Stomach (tissue), 9 donors: ENCODE data around the gene INIP. TPM values are rescaled to one million over a fixed set of nuclear protein-coding genes. Genes with fewer than 3 reads are reported as not detected.

Experiments used
- DNase-seq, 2 donors: peaks; one replicate each; pipeline versions ENCODE4 v3.0.0 to v3.0.0-alpha.2; 2013 to 2019
- H3K27ac ChIP-seq, 5 donors: fragments of 200-600 bp in 4 of 5; sonication (generic) in 4 of 5; one replicate each; pipeline ENCODE4 v1.5.1; 2013 to 2019; ENCODE audit warnings: mild to moderate bottlenecking in 1 of 5, moderate library complexity in 1 of 5
- H3K27me3 ChIP-seq, 3 donors: fragments of 200-600 bp; sonication (generic); one replicate each; pipeline ENCODE4 v1.5.1; 2017 to 2019; ENCODE audit warnings: mixed run types in 1 of 3
- H3K36me3 ChIP-seq, 4 donors: fragments of 200-600 bp; sonication (generic); 1 replicate in 3 of 4; 2 replicates in 1 of 4; pipeline ENCODE4 v1.5.1; 2016 to 2019
- H3K4me1 ChIP-seq, 4 donors: fragments of 200-600 bp; sonication (generic); one replicate each; pipeline ENCODE4 v1.5.1; 2016 to 2019
- H3K4me3 ChIP-seq, 4 donors: fragments of 200-600 bp; sonication (generic) in 3 of 4; one replicate each; pipeline ENCODE4 v1.5.1; 2016 to 2019; ENCODE audit warnings: mild to moderate bottlenecking in 1 of 4
- H3K9me3 ChIP-seq, 4 donors: fragments of 200-600 bp; sonication (generic); one replicate each; pipeline ENCODE4 v1.5.1; 2016 to 2019
- EP300 ChIP-seq: sonication (generic); formaldehyde crosslinking; IDR thresholded peaks from one replicate; pipeline ENCODE4 v1.6.1; 2017; ENCODE audit warnings: antibody characterized with exemption
- POLR2A ChIP-seq, 4 donors: fragments of 450-650 bp; IDR thresholded peaks; one replicate each; pipeline ENCODE4 v1.6.1; 2016; ENCODE audit warnings: antibody characterized with exemption in 4 of 4, control low read depth in 2 of 4, mild to moderate bottlenecking in 1 of 4, moderate library complexity in 1 of 4
- POLR2AphosphoS5 ChIP-seq, 3 donors: sonication (generic); formaldehyde crosslinking; IDR thresholded peaks; one replicate each; pipeline ENCODE4 v1.6.1; 2016; ENCODE audit warnings: antibody characterized with exemption in 3 of 3
- WGBS, 5 donors: extraction: QIAGEN DNeasy Blood & Tissue Kit in 3 of 5; methylation state at CpG; one replicate each; pipeline versions ENCODE4 v1.1.5 to v1.1.7; 2013 to 2018; 5-methylcytosine and 5-hydroxymethylcytosine counted together
- intact Hi-C: fragments of 100-400 bp; cut with DNase I; formaldehyde crosslinking; loops from one replicate; pipeline ENCODE4 v1.15.1; 2023; ENCODE audit warnings: low total_unique reads
- polyA plus RNA-seq, 3 donors: library from polyadenylated mRNA; stranded (reverse); fragments of 200-250 nt; gene quantifications; one replicate each; pipeline ENCODE4 v1.2.3, GENCODE V29; 2013
- total RNA-seq, 5 donors: library from RNA; depleted of rRNA; stranded (reverse); fragments of >200 nt; gene quantifications; one replicate each; pipeline versions ENCODE4 v1.1.0 to v1.2.3, GENCODE V29; 2014 to 2016
- TF ChIP-seq, protein P1 (sequence below), 7 experiments: fragments of 450-650 bp in 4 of 7; fragments of 200-600 bp in 3 of 7; sonication (generic) in 3 of 7; IDR thresholded peaks; one replicate each; pipeline ENCODE4 v1.5.1; 2016 to 2019; ENCODE audit warnings: antibody characterized with exemption in 7 of 7, control low read depth in 2 of 7, mild to moderate bottlenecking in 1 of 7
- donor health status: healthy with polysubstance abuse.
- donor health status: Bipolar disorder and iron deficiency.
- donor health status: healthy.

Gene INIP
- total and polyA plus RNA-seq, 8 donors = 4.6 to 20.2 (median 12.5) TPM; not detected in 1

DNA sequence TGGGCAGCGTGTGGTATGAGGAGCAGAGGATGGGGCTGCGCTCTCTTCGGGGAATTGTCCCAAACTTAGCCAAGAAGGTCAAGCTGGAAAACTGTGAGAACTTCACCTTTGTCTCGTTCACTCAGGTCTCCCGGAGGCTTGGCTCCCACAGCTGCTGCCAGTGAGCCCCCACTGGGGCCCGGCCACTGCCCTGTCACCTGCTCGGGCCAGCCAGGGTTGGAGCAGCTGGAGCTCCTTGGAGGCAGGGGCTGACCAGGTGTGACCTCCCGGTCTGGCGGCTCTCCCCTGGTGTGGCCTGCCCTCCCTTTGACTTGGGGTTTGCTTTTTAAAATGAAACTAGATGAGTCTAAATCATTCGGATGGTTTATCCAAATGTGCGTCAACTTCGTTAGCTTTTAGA lies 58.0 kb downstream of the INIP start:
- intact Hi-C loops = no loop called here
- TF ChIP-seq EP300 = no peak
- no peak for TF ChIP-seq POLR2A (IDR thresholded peaks at IDR 0.05)
- TF ChIP-seq, protein P1, sequence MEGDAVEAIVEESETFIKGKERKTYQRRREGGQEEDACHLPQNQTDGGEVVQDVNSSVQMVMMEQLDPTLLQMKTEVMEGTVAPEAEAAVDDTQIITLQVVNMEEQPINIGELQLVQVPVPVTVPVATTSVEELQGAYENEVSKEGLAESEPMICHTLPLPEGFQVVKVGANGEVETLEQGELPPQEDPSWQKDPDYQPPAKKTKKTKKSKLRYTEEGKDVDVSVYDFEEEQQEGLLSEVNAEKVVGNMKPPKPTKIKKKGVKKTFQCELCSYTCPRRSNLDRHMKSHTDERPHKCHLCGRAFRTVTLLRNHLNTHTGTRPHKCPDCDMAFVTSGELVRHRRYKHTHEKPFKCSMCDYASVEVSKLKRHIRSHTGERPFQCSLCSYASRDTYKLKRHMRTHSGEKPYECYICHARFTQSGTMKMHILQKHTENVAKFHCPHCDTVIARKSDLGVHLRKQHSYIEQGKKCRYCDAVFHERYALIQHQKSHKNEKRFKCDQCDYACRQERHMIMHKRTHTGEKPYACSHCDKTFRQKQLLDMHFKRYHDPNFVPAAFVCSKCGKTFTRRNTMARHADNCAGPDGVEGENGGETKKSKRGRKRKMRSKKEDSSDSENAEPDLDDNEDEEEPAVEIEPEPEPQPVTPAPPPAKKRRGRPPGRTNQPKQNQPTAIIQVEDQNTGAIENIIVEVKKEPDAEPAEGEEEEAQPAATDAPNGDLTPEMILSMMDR (IDR thresholded peaks at IDR 0.05) = no peak
- TF ChIP-seq POLR2AphosphoS5 (IDR thresholded peaks at IDR 0.05) = no peak
- WGBS, 5 donors = 93 to 98% (median 96%) methylated on average over 12 of the region's 12 CpGs

DNA sequence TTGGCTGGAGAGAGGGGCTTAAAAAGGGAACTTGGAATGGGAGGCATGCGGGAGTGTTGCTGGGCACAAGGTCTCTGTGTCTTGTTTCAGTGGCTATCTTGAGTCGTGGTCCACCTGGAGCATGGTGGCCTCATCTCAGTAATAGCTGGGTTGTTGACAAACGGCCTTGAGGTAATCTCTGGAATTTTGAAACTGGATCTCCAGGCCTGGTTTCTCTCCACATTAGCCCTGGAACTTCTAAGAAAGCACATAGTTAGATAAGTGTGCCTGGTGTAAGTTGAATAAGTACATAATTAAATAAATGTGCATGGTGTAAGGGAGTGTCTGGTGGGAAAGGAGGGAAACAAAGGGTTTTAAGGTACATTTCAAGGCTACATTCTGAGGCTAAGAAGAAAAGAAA lies 62.2 kb downstream of the INIP start:
- 21 to 64% (median 55%) methylated on average over 3 of the region's 3 CpGs for WGBS, 5 donors
- H3K27ac ChIP-seq = peak overlapping the region in 3 of 5 donors; percentile 15 to 23 (median 20)

More for the DNA sequence above, 58.0 kb downstream of the INIP start:
- H3K27ac ChIP-seq = no peak overlapping the region
- DNase-seq = no peak
- H3K4me1 ChIP-seq = peaks cover 0 to 7% (median 0%) of the 10 kb centered on the region in 4 donors
- H3K27me3 ChIP-seq = no peaks in the 10 kb centered on the region
- peaks cover 7 to 20% (median 11%) of the 10 kb centered on the region in 4 donors for H3K36me3 ChIP-seq
- H3K9me3 ChIP-seq = no peaks in the 10 kb centered on the region
- no peak overlapping the region for H3K4me3 ChIP-seq

DNA sequence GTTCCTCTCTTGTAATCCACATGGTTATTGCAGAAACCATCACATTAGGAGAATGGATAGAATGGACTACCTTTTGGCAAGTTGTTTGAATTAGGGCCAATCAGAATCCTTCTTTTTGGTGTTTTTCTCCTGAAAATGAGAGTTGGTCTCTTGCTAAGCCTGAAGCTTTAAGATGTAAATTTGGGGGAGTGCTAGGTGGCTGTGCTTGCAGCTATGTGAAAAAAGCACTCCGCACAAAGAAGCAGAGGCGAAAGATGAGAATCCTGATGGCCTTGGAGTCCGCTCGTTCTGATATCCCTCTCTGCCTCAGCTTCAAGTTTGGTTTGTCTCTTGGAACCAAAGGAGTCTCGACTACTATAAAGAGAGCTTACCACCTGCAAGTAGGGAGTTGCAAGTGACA lies 63.6 kb downstream of the INIP start:
- Histone ChIP-seq H3K27ac (no peak overlapping the region), H3K4me1 (peaks cover 0 to 7% (median 0%) of the 10 kb centered on the region in 4 donors), H3K36me3 (peaks cover 1 to 6% (median 4%) of the 10 kb centered on the region in 4 donors), H3K9me3 (peaks cover 0 to 10% (median 6%) of the 10 kb centered on the region in 4 donors), H3K27me3 (no peaks in the 10 kb centered on the region), H3K4me3 (no peak overlapping the region)
- no peak for DNase-seq
- 89 to 96% (median 94%) methylated on average over 5 of the region's 5 CpGs for WGBS, 5 donors
- intact Hi-C loops = no loop called here
- TF ChIP-seq EP300 = no peak

More for the DNA sequence above, 62.2 kb downstream of the INIP start:
- peaks cover 0 to 7% (median 2%) of the 10 kb centered on the region in 4 donors for H3K9me3 ChIP-seq
- no peak overlapping the region for H3K4me3 ChIP-seq
- no peaks in the 10 kb centered on the region for H3K27me3 ChIP-seq
- peaks cover 7 to 14% (median 11%) of the 10 kb centered on the region in 4 donors for H3K36me3 ChIP-seq
- no peak for TF ChIP-seq EP300
- TF ChIP-seq, protein P1 (IDR thresholded peaks at IDR 0.05) = no peak
- TF ChIP-seq POLR2AphosphoS5 (IDR thresholded peaks at IDR 0.05) = no peak
- no peak for TF ChIP-seq POLR2A (IDR thresholded peaks at IDR 0.05)
- H3K4me1 ChIP-seq = peaks cover 0 to 7% (median 0%) of the 10 kb centered on the region in 4 donors
- DNase-seq = peak in 1 of 2 donors; percentile 23
- intact Hi-C loops = no loop called here

DNA sequence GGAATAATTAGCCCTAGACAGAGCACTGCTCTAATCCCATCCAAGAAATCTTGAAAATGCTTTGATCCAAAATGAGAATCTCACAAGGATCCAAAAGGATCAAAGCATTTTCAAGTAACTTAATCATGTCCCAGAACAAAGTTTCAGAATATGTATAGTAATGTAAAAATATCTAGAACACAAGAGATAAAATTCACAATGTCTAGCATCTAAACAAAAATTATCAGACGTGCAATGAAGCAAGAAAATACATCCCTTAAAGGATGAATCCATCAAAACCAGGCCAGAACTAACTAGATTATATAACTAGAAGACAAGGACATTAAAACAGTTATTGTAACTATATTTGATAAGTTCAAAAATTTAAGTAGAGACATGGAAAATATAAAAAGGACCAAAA lies 69.3 kb downstream of the INIP start:
- H3K9me3 ChIP-seq = peaks cover 0 to 16% (median 15%) of the 10 kb centered on the region in 4 donors
- H3K36me3 ChIP-seq = peaks cover 0 to 29% (median 22%) of the 10 kb centered on the region in 4 donors
- DNase-seq = no peak
- no peak for TF ChIP-seq POLR2A (IDR thresholded peaks at IDR 0.05)
- H3K4me1 ChIP-seq = no peaks in the 10 kb centered on the region
- no peak overlapping the region for H3K4me3 ChIP-seq
- no peaks in the 10 kb centered on the region for H3K27me3 ChIP-seq
- intact Hi-C loops = no loop called here
- H3K27ac ChIP-seq = no peak overlapping the region
- WGBS, 5 donors = 94 to 98% (median 97%) methylated on average over 1 of the region's 1 CpG

DNA sequence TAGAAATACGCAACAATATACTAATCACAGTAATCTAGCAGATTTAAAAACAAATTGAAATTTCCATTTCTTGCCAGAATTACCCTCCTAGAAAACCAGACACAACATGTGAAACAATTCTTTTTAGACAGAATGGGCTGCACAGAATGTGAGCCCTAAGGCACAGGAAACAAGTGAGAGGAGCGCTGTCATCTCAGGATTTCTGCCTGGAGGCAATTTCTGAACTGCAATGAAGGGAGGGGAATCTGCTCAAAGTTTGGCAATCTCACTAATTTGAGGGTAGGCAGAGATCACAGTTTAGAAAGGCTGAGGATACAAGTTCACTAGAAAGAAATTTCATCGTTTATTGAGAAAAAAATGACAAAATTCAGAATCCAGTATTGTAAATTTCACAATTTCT lies 70.3 kb downstream of the INIP start:
- Histone ChIP-seq H3K4me3 (no peak overlapping the region), H3K36me3 (peaks cover 0 to 29% (median 22%) of the 10 kb centered on the region in 4 donors), H3K4me1 (no peaks in the 10 kb centered on the region), H3K27ac (no peak overlapping the region), H3K27me3 (no peaks in the 10 kb centered on the region), H3K9me3 (peaks cover 0 to 16% (median 14%) of the 10 kb centered on the region in 4 donors)
- WGBS, 5 donors = 95 to 99% (median 97%) methylated on average over 3 of the region's 3 CpGs
- intact Hi-C loops = no loop called here
- no peak for TF ChIP-seq EP300
- TF ChIP-seq POLR2A (IDR thresholded peaks at IDR 0.05) = no peak
- TF ChIP-seq POLR2AphosphoS5 (IDR thresholded peaks at IDR 0.05) = no peak
- TF ChIP-seq, protein P1 (IDR thresholded peaks at IDR 0.05) = no peak
- no peak for DNase-seq
